Panc1 (cell line): ENCODE measurements around the gene DACH1. TPM values are rescaled to one million over a fixed set of nuclear protein-coding genes. Genes with fewer than 3 reads are reported as not detected.

Experiments
- ATAC-seq: fragments of 200-7000 bp; cut with Tn5 transposase; 2 replicates; pipeline ENCODE4 v1.9.1; 2020; ENCODE audit warnings: mild to moderate bottlenecking, moderate library complexity
- BruUV-seq: library from RNA; stranded (reverse); fragments of 400-500 nt; replicated peaks from 2 replicates; lab custom pipeline; 2021; lab: Mats Ljungman, UMichigan
- CTCF ChIA-PET: fragments of 300-600 bp; sonication (Branson Sonifier 250); formaldehyde crosslinking; loops from one replicate; lab custom pipeline; 2022; ENCODE audit warnings: antibody characterized with exemption; lab: Charles Lee
- POLR2A ChIA-PET: fragments of 300-600 bp; sonication (Branson Sonifier 250); formaldehyde crosslinking; loops from one replicate; lab custom pipeline; 2022; ENCODE audit warnings: antibody characterized with exemption; lab: Charles Lee
- DNase-seq: peaks from one replicate; pipeline ENCODE4 v3.0.0-alpha.2; 2010; ENCODE audit warnings: low read depth, low spot score
- H3K27ac ChIP-seq: 2 replicates; pipeline ENCODE4 v1.5.1; 2011; ENCODE audit warnings: mild to moderate bottlenecking, low read length, inconsistent platforms
- H3K27me3 ChIP-seq: fragments of 200-500 bp; sonication (Bioruptor generic); 2 replicates; pipeline ENCODE4 v1.6.0; 2014; ENCODE audit warnings: low read length, inconsistent platforms; ENCODE audit not compliant: control insufficient read depth, insufficient read depth
- H3K36me3 ChIP-seq: fragments of 200-500 bp; sonication (Bioruptor generic); 2 replicates; pipeline ENCODE4 v1.5.1; 2014; ENCODE audit warnings: inconsistent platforms, mild to moderate bottlenecking, low read length, moderate library complexity; ENCODE audit not compliant: control insufficient read depth, insufficient read depth
- H3K4me1 ChIP-seq: 2 replicates; pipeline ENCODE4 v1.5.1; 2011; ENCODE audit warnings: inconsistent platforms, mild to moderate bottlenecking, low read length, moderate library complexity; ENCODE audit not compliant: control insufficient read depth, insufficient read depth
- H3K4me3 ChIP-seq, 2 experiments: 2 replicates each; pipeline ENCODE4 v1.5.1; 2011 to 2012; ENCODE audit warnings: low read depth in 2 of 2, low read length in 2 of 2, mild to moderate bottlenecking in 2 of 2, inconsistent platforms in 1 of 2, moderate library complexity in 1 of 2
- H3K9me3 ChIP-seq: fragments of 200-500 bp; sonication (Bioruptor generic); 2 replicates; pipeline ENCODE4 v1.5.1; 2014; ENCODE audit warnings: low read depth, mild to moderate bottlenecking, inconsistent platforms, low read length, moderate library complexity; ENCODE audit not compliant: control insufficient read depth, insufficient read depth
- POLR2AphosphoS5 ChIP-seq: IDR thresholded peaks from 2 replicates; pipeline ENCODE4 v1.6.1; 2012; ENCODE audit warnings: mild to moderate bottlenecking, low read depth, low read length, moderate library complexity
- SIN3A ChIP-seq: IDR thresholded peaks from 2 replicates; pipeline ENCODE4 v1.6.1; 2012; ENCODE audit warnings: low read depth, mild to moderate bottlenecking, low read length, moderate library complexity, borderline replicate concordance; ENCODE audit not compliant: insufficient read depth
- TCF7L2 ChIP-seq: IDR thresholded peaks from 2 replicates; pipeline ENCODE4 v1.6.1; 2011; ENCODE audit warnings: mild to moderate bottlenecking, low read depth, low read length, inconsistent platforms
- in situ Hi-C: cut with HindIII; loops from 2 replicates; pipeline ENCODE4 v1.10.0; 2016; ENCODE audit warnings: low sequenced_read_pairs, low pct_unique_long_range_greater_than_20kb
- intact Hi-C: fragments of 100-400 bp; cut with micrococcal nuclease; formaldehyde crosslinking; loops from one replicate; pipeline ENCODE4 v1.10.0; 2022; ENCODE audit not compliant: unreplicated experiment
- total RNA-seq: library from RNA; stranded (reverse); gene quantifications from one replicate; pipeline ENCODE4 v1.2.1, GENCODE V29; 2021; ENCODE audit not compliant: unreplicated experiment
- TF ChIP-seq, protein P1 (sequence below), 2 experiments: IDR thresholded peaks; 2 replicates each; pipeline ENCODE4 v1.6.1; 2011 to 2012; ENCODE audit warnings: low read depth in 2 of 2, control low read depth in 1 of 2, low read length in 1 of 2, mild to moderate bottlenecking in 1 of 2, moderate library complexity in 1 of 2; ENCODE audit not compliant: insufficient read depth in 1 of 2
- TF ChIP-seq, protein P2 (sequence below): fragments of 450-650 bp; IDR thresholded peaks from 2 replicates; pipeline ENCODE4 v1.5.1; 2017; ENCODE audit warnings: mild to moderate bottlenecking

DACH1 gene
- total RNA-seq, 1 experiment from 2014 or later, result 0.54 TPM

DNA sequence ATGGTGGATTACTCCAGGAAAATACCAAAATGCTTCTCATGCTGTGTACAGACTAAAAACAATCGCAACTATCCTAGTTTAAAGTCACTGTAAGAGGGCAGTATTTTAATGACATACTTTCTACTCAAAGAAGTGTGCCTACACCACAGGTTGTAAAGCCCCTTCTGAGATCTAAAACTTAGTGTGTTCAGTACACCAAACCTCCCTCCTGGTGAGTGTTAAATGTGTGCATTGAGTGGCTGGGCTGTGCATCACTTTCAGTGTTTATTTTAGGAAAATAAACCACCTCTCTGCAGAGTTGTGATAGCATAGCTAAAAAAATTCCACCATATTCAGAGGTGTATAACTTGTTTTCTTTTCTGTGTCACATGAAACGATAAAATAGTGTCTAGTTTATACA, 263.7 kb downstream of the DACH1 start:
- Histone ChIP-seq H3K27me3 (no peaks in the 10 kb centered on the region), H3K36me3 (no peaks in the 10 kb centered on the region), H3K9me3 (no peaks in the 10 kb centered on the region), H3K4me3 (no peak overlapping the region), H3K27ac (no peak overlapping the region), H3K4me1 (no peaks in the 10 kb centered on the region)
- intact Hi-C loops (no loop called here), in situ Hi-C loops (no loop called here)
- no TSS peak for BruUV-seq
- POLR2A ChIA-PET, result no interaction called here
- CTCF ChIA-PET, result no interaction called here
- TF ChIP-seq, protein P1, sequence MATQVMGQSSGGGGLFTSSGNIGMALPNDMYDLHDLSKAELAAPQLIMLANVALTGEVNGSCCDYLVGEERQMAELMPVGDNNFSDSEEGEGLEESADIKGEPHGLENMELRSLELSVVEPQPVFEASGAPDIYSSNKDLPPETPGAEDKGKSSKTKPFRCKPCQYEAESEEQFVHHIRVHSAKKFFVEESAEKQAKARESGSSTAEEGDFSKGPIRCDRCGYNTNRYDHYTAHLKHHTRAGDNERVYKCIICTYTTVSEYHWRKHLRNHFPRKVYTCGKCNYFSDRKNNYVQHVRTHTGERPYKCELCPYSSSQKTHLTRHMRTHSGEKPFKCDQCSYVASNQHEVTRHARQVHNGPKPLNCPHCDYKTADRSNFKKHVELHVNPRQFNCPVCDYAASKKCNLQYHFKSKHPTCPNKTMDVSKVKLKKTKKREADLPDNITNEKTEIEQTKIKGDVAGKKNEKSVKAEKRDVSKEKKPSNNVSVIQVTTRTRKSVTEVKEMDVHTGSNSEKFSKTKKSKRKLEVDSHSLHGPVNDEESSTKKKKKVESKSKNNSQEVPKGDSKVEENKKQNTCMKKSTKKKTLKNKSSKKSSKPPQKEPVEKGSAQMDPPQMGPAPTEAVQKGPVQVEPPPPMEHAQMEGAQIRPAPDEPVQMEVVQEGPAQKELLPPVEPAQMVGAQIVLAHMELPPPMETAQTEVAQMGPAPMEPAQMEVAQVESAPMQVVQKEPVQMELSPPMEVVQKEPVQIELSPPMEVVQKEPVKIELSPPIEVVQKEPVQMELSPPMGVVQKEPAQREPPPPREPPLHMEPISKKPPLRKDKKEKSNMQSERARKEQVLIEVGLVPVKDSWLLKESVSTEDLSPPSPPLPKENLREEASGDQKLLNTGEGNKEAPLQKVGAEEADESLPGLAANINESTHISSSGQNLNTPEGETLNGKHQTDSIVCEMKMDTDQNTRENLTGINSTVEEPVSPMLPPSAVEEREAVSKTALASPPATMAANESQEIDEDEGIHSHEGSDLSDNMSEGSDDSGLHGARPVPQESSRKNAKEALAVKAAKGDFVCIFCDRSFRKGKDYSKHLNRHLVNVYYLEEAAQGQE (IDR thresholded peaks at IDR 0.05; ENCODE audit: insufficient read depth in 1 of 2, low read depth in 2 of 2, low read length in 1 of 2), result no peak
- TF ChIP-seq, protein P2, sequence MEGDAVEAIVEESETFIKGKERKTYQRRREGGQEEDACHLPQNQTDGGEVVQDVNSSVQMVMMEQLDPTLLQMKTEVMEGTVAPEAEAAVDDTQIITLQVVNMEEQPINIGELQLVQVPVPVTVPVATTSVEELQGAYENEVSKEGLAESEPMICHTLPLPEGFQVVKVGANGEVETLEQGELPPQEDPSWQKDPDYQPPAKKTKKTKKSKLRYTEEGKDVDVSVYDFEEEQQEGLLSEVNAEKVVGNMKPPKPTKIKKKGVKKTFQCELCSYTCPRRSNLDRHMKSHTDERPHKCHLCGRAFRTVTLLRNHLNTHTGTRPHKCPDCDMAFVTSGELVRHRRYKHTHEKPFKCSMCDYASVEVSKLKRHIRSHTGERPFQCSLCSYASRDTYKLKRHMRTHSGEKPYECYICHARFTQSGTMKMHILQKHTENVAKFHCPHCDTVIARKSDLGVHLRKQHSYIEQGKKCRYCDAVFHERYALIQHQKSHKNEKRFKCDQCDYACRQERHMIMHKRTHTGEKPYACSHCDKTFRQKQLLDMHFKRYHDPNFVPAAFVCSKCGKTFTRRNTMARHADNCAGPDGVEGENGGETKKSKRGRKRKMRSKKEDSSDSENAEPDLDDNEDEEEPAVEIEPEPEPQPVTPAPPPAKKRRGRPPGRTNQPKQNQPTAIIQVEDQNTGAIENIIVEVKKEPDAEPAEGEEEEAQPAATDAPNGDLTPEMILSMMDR, result no peak
- TF ChIP-seq SIN3A (no peak), TCF7L2 (no peak), POLR2AphosphoS5 (no peak)
- ATAC-seq, result no peak
- no peak for DNase-seq

DNA sequence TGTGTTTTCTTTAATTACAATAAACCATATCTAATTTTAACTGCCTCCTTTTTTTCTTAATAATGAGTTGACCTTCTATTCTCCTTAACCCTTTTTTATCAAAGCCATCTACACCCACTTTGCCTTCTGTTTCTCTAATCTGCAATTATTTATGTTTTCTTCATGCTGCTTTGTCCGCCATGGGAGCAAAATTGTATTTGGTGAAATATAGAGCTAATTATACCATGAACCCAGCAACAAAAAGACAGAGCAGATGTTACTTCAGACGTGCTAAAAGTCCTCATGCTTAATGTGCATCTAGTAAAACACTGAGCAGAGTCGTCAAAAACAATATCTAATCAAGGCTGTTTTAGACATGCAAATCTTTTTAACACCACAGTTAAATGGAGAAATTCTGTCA, 264.7 kb downstream of the DACH1 start:
- BruUV-seq, result no TSS peak
- Histone ChIP-seq H3K9me3 (no peaks in the 10 kb centered on the region), H3K27me3 (no peaks in the 10 kb centered on the region), H3K36me3 (no peaks in the 10 kb centered on the region), H3K4me3 (no peak overlapping the region), H3K4me1 (no peaks in the 10 kb centered on the region), H3K27ac (no peak overlapping the region)
- ATAC-seq (no peak), DNase-seq (no peak)
- TF ChIP-seq POLR2AphosphoS5 (no peak), TCF7L2 (no peak), SIN3A (no peak)
- TF ChIP-seq, protein P2, result no peak
- TF ChIP-seq, protein P1 (IDR thresholded peaks at IDR 0.05; ENCODE audit: insufficient read depth in 1 of 2, low read depth in 2 of 2, low read length in 1 of 2), result no peak
- in situ Hi-C loops, result no loop called here
- CTCF ChIA-PET, result no interaction called here
- intact Hi-C loops, result no loop called here
- POLR2A ChIA-PET, result no interaction called here
